SK-N-MC (cell line): ENCODE results near the gene FAM174C.
A peak's percentile ranks its signal among the peaks of the same experiment; 100 is the strongest.

Experiments
- EZH2 ChIP-seq: fragments of 200-600 bp; sonication (generic); IDR thresholded peaks from one replicate; pipeline ENCODE4 v1.6.1; 2017; ENCODE audit warnings: antibody characterized with exemption
- FOXP2 ChIP-seq: optimal IDR thresholded peaks from 2 replicates; pipeline ENCODE3; 2011; ENCODE audit warnings: mild to moderate bottlenecking, moderate library complexity; ENCODE audit not compliant: insufficient read depth; ENCODE audit errors: extremely low read length, control extremely low read depth
- POLR2AphosphoS5 ChIP-seq: IDR thresholded peaks from 2 replicates; pipeline ENCODE4 v1.6.1; 2012; ENCODE audit warnings: mild to moderate bottlenecking, low read depth, low read length, borderline replicate concordance

DNA sequence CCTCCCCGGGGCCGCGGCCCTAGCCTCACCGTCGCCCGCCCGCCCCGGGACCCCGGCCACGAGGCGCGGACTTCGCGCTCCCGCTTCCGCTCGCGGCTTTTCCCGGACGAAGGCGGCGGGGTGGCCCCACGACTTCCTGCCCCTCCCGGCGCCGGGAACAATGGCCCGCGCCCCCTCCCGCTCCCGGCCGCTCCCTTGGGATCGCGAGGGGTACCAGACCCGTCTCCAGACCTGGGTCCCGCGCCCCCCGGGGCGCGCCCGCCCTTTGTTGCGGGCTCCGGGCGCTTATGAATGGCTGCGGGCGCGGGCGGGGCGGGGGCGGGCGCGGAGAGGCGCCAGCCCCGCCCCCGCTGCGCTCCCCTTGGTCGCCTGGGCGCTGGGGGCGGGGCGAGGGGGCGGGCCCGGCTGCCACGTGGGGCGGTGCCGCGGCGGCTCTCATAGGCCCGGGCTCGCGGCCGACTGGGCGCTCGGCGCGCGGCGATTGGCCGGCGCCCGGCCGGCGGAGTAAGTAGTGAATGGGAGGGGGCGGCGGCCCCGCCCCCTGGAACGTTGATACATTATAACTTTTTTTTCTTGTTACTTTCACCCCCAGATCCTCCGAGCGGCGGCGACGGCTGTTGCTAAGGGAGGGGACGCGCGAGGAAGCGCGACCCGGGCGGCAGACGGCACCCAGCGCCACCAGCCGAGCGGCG lies 25.9 kb upstream of the FAM174C start:
- peak; percentile 96 for TF ChIP-seq POLR2AphosphoS5
- TF ChIP-seq EZH2, result no peak
- no peak for TF ChIP-seq FOXP2
